HG03139 (cell line): ENCODE measurements around the gene RHBDL1.

Experiments used
- ATAC-seq: cut with Tn5 transposase; IDR thresholded peaks from one replicate; pipeline ENCODE4 v1.9.1; 2021; ENCODE audit not compliant: unreplicated experiment

Gene RHBDL1

GRCh38 chr16:652454-653305 lies 22.8 kb upstream of the RHBDL1 start:
- no peak for ATAC-seq

DNA sequence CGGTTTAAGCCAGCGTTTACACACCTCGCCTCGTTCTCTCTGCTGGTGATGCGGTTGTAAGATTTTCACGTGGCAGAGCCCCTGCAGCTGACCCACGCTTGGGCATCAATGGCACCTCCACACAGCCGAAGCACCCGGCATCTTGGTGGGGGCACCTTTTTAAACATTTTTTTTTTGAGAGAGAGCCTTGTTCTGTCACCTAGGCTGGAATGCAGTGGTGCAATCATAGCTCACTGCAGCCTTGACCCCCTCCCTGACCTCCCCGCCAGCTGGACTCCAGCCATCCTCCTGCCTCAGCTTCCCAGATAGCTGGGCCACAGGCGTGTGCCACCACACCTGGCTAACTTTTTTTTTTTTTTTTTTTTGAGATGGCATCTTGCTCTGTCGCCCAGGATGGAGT lies 21.4 kb upstream of the RHBDL1 start:
- ATAC-seq: no peak

- ATAC-seq: no peak
Measured at GRCh38 chr16:657487-657886, 18.0 kb upstream of the RHBDL1 start.

- no peak for ATAC-seq
Measured at GRCh38 chr16:658679-659571, 16.5 kb upstream of the RHBDL1 start.

GRCh38 chr16:659618-660017 lies 15.9 kb upstream of the RHBDL1 start:
- no peak for ATAC-seq

DNA sequence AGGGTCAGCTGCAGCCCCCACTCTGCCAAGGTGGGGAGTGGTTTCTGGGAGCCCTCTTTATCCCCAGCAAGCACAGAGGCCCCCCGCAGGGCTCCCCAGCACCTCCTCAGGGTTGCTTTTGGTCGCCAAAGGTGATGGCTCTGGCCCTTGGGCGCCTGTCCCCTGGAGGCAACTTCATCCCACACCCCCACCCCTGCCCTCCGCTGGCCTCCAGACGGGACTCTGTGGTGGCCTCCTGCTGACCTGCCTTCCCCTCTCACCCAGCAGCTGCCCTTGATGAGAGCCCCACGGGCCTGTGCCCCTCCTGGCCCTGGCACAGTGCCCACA lies 15.4 kb upstream of the RHBDL1 start:
- no peak for ATAC-seq

DNA sequence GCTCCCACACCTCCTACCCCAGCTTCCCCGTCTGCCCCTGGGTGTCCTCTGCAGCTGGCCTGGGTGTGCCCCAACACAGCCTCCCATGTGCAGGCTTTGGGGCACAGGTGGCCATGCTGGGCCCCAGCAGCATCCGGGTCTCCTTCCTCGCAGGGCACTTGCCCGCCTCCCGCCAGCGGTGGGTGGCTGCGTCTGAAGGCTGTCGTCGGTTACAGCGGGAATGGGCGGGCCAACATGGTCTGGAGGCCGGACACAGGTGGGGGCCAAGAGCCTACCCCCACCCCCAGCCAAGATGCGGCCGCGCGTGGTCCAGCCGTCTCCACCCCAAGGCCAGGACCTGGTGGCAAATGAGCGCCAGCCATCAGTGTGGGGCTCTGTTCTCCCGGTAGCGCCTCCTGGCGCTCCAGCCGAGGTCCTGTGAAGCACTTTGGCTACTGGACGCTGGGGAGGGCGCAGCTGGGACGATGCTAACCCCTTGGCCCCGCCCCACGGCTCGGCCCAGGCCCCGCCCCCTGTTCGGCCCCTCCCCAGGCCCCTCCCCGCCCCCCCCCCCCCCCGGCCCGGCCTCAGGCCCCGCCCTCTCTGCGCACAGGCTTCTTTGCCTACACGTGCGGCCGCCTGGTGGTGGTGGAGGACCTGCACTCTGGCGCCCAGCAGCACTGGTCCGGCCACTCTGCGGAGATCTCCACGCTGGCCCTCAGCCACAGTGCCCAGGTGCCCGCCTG lies 14.8 kb upstream of the RHBDL1 start:
- ATAC-seq: no peak

- no peak for ATAC-seq
Measured at GRCh38 chr16:661184-661821, 14.2 kb upstream of the RHBDL1 start.

- ATAC-seq: no peak
Measured at GRCh38 chr16:662095-662494, 13.4 kb upstream of the RHBDL1 start.

GRCh38 chr16:662597-662996 lies 12.9 kb upstream of the RHBDL1 start:
- no peak for ATAC-seq

GRCh38 chr16:666572-666971 lies 8.9 kb upstream of the RHBDL1 start:
- no peak for ATAC-seq

GRCh38 chr16:667113-667779 lies 8.2 kb upstream of the RHBDL1 start:
- ATAC-seq: no peak

DNA sequence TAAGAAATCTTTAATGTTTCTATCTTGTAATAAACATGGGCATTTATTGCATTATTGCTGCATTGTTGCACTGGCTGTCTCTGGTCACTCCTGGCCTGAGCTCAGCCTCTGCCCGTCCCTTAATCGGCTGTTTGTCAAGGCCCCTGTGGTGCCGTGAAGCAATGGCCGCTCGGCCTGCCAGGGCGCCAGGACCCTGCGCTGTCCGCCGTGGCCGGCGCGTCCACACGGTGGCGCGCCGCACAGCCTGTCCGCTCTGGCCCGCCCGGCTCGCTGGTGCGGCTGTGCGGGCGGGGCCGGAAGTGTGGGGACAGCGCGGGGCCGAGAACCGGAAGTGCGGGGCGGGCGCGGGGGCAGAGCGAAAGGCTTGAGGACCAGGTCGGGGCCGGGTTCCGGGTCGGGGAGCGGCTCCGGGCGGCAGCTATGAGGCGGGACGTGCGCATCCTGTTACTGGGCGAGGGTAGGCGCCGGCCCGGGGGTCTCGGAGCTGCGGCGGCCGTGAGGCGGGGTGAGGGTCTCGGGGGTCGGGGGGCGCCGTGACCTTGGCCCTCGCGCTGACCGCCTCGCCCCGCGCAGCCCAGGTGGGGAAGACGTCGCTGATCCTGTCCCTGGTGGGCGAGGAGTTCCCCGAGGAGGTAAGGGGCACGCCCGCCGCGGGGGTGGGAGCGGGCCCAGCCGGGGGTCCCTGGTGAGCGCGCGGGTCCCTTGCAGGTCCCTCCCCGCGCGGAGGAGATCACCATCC lies 7.5 kb upstream of the RHBDL1 start, which contains the start of gene RHOT2:
Gene RHOT2, plus strand, starts transcription at position 353 of the 739 bp plus-strand sequence. Its CDS starts 68 bp downstream, at position 421.
- ATAC-seq: peak; percentile 78

DNA sequence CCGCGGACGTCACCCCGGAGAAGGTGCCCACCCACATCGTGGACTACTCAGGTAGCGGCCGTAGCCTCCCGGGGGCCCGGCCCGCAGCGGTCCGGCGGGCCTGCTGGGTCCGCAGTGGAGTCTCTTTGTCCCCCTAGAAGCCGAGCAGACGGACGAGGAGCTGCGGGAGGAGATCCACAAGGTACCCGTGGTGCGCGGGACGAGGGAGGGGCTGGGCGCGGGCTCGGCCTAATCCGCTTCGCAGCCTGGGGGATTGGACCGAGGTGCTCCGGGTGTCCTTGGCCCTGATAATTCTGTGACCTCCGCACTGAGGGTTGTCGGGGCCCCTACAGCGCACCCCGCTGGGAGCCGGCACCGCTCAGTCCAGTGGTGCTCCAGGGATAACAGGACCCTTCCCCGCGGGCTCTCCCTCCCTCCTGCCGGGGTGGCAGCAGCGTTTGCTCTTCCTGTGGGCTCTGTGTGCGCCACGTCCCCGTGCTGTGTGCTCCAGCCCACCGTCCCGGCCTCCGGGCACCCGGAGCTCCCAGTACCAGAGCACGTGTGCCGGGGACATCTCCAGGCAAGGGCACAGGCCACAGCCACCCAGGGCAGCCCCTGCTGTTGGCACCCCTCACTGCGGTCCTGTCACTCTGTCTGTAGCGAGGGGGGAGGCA lies 6.8 kb upstream of the RHBDL1 start:
- ATAC-seq: no peak

GRCh38 chr16:669666-670065 lies 5.8 kb upstream of the RHBDL1 start:
- no peak for ATAC-seq

DNA sequence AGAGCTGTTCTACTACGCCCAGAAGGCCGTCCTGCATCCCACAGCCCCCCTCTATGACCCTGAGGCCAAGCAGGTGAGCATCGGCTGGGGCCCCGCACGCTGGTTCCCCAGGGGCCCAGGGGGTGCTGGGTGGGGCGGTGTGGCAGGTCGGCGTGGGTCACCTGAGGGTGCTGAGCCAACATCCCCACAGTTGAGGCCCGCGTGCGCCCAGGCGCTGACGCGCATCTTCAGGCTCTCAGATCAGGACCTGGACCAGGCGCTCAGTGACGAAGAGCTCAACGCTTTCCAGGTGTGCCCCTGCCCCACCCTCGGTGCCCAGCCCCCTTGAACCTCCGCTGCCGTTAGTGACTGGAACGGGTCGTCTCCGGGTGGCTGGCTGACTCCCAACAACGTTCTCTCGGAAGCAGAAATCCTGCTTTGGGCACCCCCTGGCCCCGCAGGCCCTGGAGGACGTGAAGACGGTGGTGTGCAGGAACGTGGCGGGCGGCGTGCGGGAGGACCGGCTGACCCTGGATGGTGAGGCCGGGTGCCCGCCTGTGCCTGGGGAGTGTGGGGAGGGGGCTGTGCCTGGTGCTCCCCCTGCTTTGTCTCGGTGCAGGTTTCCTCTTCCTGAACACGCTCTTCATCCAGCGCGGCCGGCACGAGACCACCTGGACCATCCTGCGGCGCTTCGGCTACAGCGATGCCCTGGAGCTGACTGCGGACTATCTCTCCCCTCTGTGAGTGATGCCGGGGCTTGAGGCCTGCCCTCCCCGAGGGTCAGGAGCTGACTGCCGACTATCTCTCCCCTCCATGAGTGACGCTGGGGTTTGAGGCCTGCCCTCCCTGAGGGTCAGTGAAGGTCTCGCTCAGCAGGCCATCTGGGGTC lies 4.8 kb upstream of the RHBDL1 start:
- ATAC-seq: no peak

DNA sequence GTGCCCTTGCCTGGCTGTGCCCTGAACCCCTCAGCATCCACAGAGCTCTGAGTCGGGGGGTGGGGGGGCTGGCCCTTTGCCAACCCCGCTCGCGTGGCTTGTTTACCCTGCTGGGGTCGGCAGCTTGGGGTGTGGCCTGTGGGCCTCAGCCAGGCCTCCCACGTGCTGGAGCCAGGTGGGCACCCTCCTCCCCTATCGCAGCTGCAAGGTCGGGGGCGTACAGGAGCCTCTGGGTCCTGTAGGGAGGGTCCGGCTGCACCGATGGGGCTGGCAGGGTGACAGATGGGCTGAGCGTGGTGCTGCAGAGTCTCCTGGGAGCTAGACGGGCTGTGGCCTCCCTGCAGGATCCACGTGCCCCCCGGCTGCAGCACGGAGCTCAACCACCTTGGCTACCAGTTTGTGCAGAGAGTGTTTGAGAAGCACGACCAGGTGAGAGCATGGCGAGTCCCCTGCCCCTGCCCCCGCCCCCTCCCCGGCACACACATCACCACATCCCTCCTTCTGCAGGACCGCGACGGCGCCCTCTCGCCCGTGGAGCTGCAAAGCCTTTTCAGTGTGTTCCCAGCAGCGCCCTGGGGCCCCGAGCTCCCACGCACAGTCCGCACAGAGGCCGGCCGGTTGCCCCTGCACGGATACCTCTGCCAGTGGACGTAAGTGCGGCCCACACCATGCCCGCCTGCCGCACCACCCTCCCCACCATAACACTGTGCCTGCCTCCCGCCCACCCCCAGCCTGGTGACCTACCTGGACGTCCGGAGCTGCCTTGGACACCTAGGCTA lies 3.9 kb upstream of the RHBDL1 start:
- no peak for ATAC-seq
